Caco-2 (cell line): ENCODE measurements around the gene HOATZ. TPM values are rescaled to one million over a fixed set of nuclear protein-coding genes. Genes with fewer than 3 reads are reported as not detected.

Experiments
- BruUV-seq: library from RNA; stranded (reverse); fragments of 400-500 nt; replicated peaks from 2 replicates; lab custom pipeline; 2021; lab: Mats Ljungman, UMichigan
- CTCF ChIA-PET: fragments of 300-600 bp; sonication (Branson Sonifier 250); formaldehyde crosslinking; loops from one replicate; lab custom pipeline; 2022; ENCODE audit warnings: antibody characterized with exemption; lab: Charles Lee
- POLR2A ChIA-PET: fragments of 300-600 bp; sonication (Branson Sonifier 250); formaldehyde crosslinking; loops from one replicate; lab custom pipeline; 2022; ENCODE audit warnings: antibody characterized with exemption; lab: Charles Lee
- DNase-seq, 2 experiments: peaks; one replicate each; pipeline versions ENCODE4 v3.0.0 to v3.0.0-alpha.2; 2020 to 2022
- H3K27me3 ChIP-seq: replicated peaks from 2 replicates; pipeline ENCODE4 v1.6.0; 2011; ENCODE audit warnings: low read length; ENCODE audit not compliant: control insufficient read depth, insufficient read depth
- H3K36me3 ChIP-seq: 2 replicates; pipeline ENCODE4 v1.5.1; 2011; ENCODE audit warnings: low read length; ENCODE audit not compliant: control insufficient read depth, insufficient read depth
- H3K4me1 ChIP-seq: fragments of 250-450 bp; sonication (Bioruptor Pico); 2 replicates; pipeline ENCODE4 v1.5.1; 2020; ENCODE audit warnings: mild to moderate bottlenecking
- H3K4me3 ChIP-seq: 2 replicates; pipeline ENCODE4 v1.5.1; 2011; ENCODE audit warnings: low read depth, mild to moderate bottlenecking, control low read depth, low read length
- H3K9me3 ChIP-seq: fragments of 250-450 bp; sonication (Bioruptor Pico); 2 replicates; pipeline ENCODE4 v1.5.1; 2020; ENCODE audit warnings: mild to moderate bottlenecking, moderate library complexity
- H3K27ac Mint-ChIP-seq: one replicate; pipeline ENCODE4 v1.8.0; 2022; ENCODE audit warnings: mixed read lengths; ENCODE audit not compliant: unreplicated experiment
- H3K27me3 Mint-ChIP-seq: one replicate; pipeline ENCODE4 v1.8.0; 2022; ENCODE audit warnings: mixed read lengths; ENCODE audit not compliant: insufficient read depth, unreplicated experiment
- H3K36me3 Mint-ChIP-seq: one replicate; pipeline ENCODE4 v1.8.0; 2022; ENCODE audit warnings: mild to moderate bottlenecking, mixed read lengths; ENCODE audit not compliant: insufficient read depth, unreplicated experiment
- H3K4me1 Mint-ChIP-seq: one replicate; pipeline ENCODE4 v1.8.0; 2022; ENCODE audit warnings: low read depth, mixed read lengths; ENCODE audit not compliant: unreplicated experiment
- H3K4me3 Mint-ChIP-seq: one replicate; pipeline ENCODE4 v1.8.0; 2022; ENCODE audit warnings: mild to moderate bottlenecking, moderate library complexity, mixed read lengths; ENCODE audit not compliant: unreplicated experiment
- H3K9me3 Mint-ChIP-seq: one replicate; pipeline ENCODE4 v1.8.0; 2022; ENCODE audit warnings: mixed read lengths; ENCODE audit not compliant: unreplicated experiment
- CTCF ChIP-seq, 2 experiments: fragments of 200-600 bp in 1 of 2; IDR thresholded peaks; 1 replicate in 1 of 2; 2 replicates in 1 of 2; pipeline versions ENCODE4 v1.5.1 to v1.8.0; 2011 to 2022; ENCODE audit warnings: antibody characterized with exemption in 1 of 2, control low read depth in 1 of 2, inconsistent platforms in 1 of 2, low read depth in 1 of 2, low read length in 1 of 2, mild to moderate bottlenecking in 1 of 2, moderate library complexity in 1 of 2; ENCODE audit not compliant: insufficient read depth in 1 of 2, severe bottlenecking in 1 of 2, unreplicated experiment in 1 of 2
- intact Hi-C: fragments of 100-400 bp; cut with micrococcal nuclease; formaldehyde crosslinking; loops from one replicate; pipeline ENCODE4 v1.10.0; 2022; ENCODE audit not compliant: unreplicated experiment
- total RNA-seq: library from RNA; stranded (reverse); gene quantifications from 2 replicates; pipeline ENCODE4 v1.2.3, GENCODE V29; 2022

Gene HOATZ
- total RNA-seq, 1 experiment from 2014 or later, result not detected

GRCh38 chr11:111494040-111494439 lies 20.5 kb upstream of the HOATZ start:
- H3K9me3 Mint-ChIP-seq, result no peaks in the 10 kb centered on the region
- no TSS peak for BruUV-seq
- H3K27ac Mint-ChIP-seq, result no peak overlapping the region
- H3K4me1 ChIP-seq, result no peaks in the 10 kb centered on the region
- intact Hi-C loops, result no loop called here
- no peaks in the 10 kb centered on the region for H3K27me3 ChIP-seq
- H3K9me3 ChIP-seq, result no peaks in the 10 kb centered on the region
- ChIA-PET CTCF (no interaction called here), POLR2A (no interaction called here)
- H3K36me3 Mint-ChIP-seq, result no peaks in the 10 kb centered on the region
- H3K4me3 ChIP-seq, result no peak overlapping the region
- H3K4me1 Mint-ChIP-seq, result no peaks in the 10 kb centered on the region
- no peak for TF ChIP-seq CTCF (IDR thresholded peaks at IDR 0.05; ENCODE audit: insufficient read depth in 1 of 2, low read depth in 1 of 2, low read length in 1 of 2, severe bottlenecking in 1 of 2, unreplicated experiment in 1 of 2)
- H3K4me3 Mint-ChIP-seq, result no peak overlapping the region
- no peak for DNase-seq
- H3K36me3 ChIP-seq, result no peaks in the 10 kb centered on the region
- H3K27me3 Mint-ChIP-seq, result peaks cover 18% of the 10 kb centered on the region

GRCh38 chr11:111499483-111499882 lies 15.1 kb upstream of the HOATZ start:
- Histone ChIP-seq H3K36me3 (no peaks in the 10 kb centered on the region), H3K4me1 (no peaks in the 10 kb centered on the region), H3K4me3 (no peak overlapping the region), H3K9me3 (no peaks in the 10 kb centered on the region), H3K27me3 (no peaks in the 10 kb centered on the region)
- DNase-seq, result no peak
- H3K9me3 Mint-ChIP-seq, result no peaks in the 10 kb centered on the region
- no peak overlapping the region for H3K4me3 Mint-ChIP-seq
- TF ChIP-seq CTCF (IDR thresholded peaks at IDR 0.05; ENCODE audit: insufficient read depth in 1 of 2, low read depth in 1 of 2, low read length in 1 of 2, severe bottlenecking in 1 of 2, unreplicated experiment in 1 of 2), result no peak
- H3K27me3 Mint-ChIP-seq, result peaks cover 16% of the 10 kb centered on the region
- H3K36me3 Mint-ChIP-seq, result no peaks in the 10 kb centered on the region
- H3K27ac Mint-ChIP-seq, result no peak overlapping the region
- BruUV-seq, result no TSS peak
- POLR2A ChIA-PET, result no interaction called here
- CTCF ChIA-PET, result no interaction called here
- H3K4me1 Mint-ChIP-seq, result no peaks in the 10 kb centered on the region
- intact Hi-C loops, result no loop called here

- Histone ChIP-seq H3K9me3 (no peaks in the 10 kb centered on the region), H3K4me3 (no peak overlapping the region), H3K27me3 (no peaks in the 10 kb centered on the region), H3K4me1 (no peaks in the 10 kb centered on the region), H3K36me3 (no peaks in the 10 kb centered on the region)
- Mint-ChIP-seq H3K4me3 (no peak overlapping the region), H3K4me1 (no peaks in the 10 kb centered on the region), H3K36me3 (no peaks in the 10 kb centered on the region), H3K27me3 (peaks cover 18% of the 10 kb centered on the region), H3K27ac (no peak overlapping the region), H3K9me3 (no peaks in the 10 kb centered on the region)
- intact Hi-C loops, result no loop called here
- DNase-seq, result no peak
- no peak for TF ChIP-seq CTCF (IDR thresholded peaks at IDR 0.05; ENCODE audit: insufficient read depth in 1 of 2, low read depth in 1 of 2, low read length in 1 of 2, severe bottlenecking in 1 of 2, unreplicated experiment in 1 of 2)
- no TSS peak for BruUV-seq
- POLR2A ChIA-PET, result no interaction called here
- CTCF ChIA-PET, result no interaction called here
Observed at GRCh38 chr11:111500481-111500880, 14.1 kb upstream of the HOATZ start.
